Activated T-cell treated with anti-CD3 and anti-CD28 coated beads, Interleukin-2, amount 50 U/mL, for 24 hours (primary cell): ENCODE results near the gene IRF7.
A peak's percentile ranks its signal among the peaks of the same experiment; 100 is the strongest.
"Not testable (repeated sequence)": the region's sequence is repeated elsewhere in the genome, so short reads cannot be mapped to it uniquely, and the experiment has no call there.

Experiments used
- DNase-seq: peaks from one replicate; pipeline ENCODE4 v3.0.0-alpha.2; 2020
- H3K27ac Mint-ChIP-seq: 2 replicates; pipeline ENCODE4 v1.8.0; 2020; ENCODE audit warnings: mild to moderate bottlenecking, mixed read lengths
- H3K27me3 Mint-ChIP-seq: 2 replicates; pipeline ENCODE4 v1.8.0; 2020; ENCODE audit warnings: mixed read lengths
- H3K36me3 Mint-ChIP-seq: 2 replicates; pipeline ENCODE4 v1.8.0; 2020; ENCODE audit warnings: low read depth, mixed read lengths
- H3K4me1 Mint-ChIP-seq: 2 replicates; pipeline ENCODE4 v1.8.0; 2020; ENCODE audit warnings: low read depth, mixed read lengths
- H3K4me3 Mint-ChIP-seq: 2 replicates; pipeline ENCODE4 v1.8.0; 2020; ENCODE audit warnings: mild to moderate bottlenecking, moderate library complexity, mixed read lengths
- H3K9me3 Mint-ChIP-seq: 2 replicates; pipeline ENCODE4 v1.8.0; 2020; ENCODE audit warnings: mixed read lengths

The IRF7 gene

DNA sequence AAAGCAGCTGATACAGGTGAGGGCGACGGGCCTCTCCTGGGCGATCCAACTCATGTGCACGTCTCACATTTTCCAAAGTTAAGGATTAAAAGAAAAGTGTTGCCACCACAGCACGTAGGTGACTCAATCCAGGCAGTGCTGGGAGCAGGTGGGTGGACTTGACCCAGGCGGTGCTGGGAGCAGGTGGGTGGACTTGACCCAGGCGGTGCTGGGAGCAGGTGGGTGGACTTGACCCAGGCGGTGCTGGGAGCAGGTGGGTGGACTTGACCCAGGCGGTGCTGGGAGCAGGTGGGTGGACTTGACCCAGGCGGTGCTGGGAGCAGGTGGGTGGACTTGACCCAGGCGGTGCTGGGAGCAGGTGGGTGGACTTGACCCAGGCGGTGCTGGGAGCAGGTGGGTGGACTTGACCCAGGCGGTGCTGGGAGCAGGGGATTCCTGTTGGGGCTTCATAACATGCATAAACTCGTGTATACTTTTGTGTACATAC is 32.0 kb upstream of the IRF7 start:
- not testable (repeated sequence) for DNase-seq, H3K9me3 Mint-ChIP-seq, H3K27me3 Mint-ChIP-seq, H3K4me3 Mint-ChIP-seq, H3K4me1 Mint-ChIP-seq
- Mint-ChIP-seq H3K27ac (peak overlapping the region; percentile 64), H3K36me3 (peaks cover 60% of the 10 kb centered on the region)

DNA sequence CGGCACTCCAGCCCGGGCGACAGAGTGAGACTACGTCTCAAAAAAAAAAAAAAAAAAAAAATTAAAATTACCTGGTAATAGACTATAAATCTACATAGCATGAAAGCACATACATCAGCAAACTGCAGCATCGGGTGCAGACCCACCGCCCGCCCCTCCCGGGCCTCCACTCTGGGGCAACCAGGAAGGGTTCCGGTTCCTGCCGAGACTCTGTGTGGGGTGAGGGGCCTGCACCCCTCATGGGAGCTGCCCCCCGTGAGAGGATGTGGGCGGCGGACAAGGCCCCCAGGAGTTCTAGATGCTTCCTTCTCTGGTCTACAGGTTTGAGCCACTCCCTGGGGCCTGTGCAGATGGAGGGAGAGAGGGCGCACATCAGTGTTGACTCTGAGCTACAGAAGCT is 30.5 kb upstream of the IRF7 start:
- no peak for DNase-seq
- Mint-ChIP-seq H3K36me3 (peaks cover 49% of the 10 kb centered on the region), H3K4me3 (no peak overlapping the region), H3K27me3 (no peaks in the 10 kb centered on the region), H3K9me3 (no peaks in the 10 kb centered on the region), H3K27ac (no peak overlapping the region), H3K4me1 (peaks cover 2% of the 10 kb centered on the region)

DNA sequence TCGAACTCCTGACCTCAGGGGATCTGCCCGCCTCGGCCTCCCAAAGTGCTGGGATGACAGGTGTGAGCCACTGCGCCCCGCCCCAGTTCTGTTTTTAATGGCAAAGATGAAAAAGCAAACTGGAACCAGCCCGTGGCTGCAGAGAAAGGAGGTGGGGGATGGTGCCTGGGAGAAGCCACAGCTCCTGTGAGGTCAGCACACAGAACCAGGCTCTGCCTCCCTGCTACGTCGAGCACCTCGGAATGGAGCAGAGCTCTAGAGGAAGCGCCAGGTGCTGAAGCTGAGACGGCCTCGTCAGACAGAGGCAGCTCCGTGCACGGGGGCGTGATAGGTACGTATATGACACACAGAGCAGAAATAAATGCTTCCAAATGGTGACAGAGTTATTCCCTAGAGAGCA is 29.8 kb upstream of the IRF7 start:
- Mint-ChIP-seq H3K4me3 (no peak overlapping the region), H3K9me3 (no peaks in the 10 kb centered on the region), H3K27me3 (peaks cover under 1% of the 10 kb centered on the region), H3K36me3 (peaks cover 47% of the 10 kb centered on the region), H3K27ac (peak overlapping the region; percentile 23), H3K4me1 (peaks cover 2% of the 10 kb centered on the region)
- DNase-seq = no peak

DNA sequence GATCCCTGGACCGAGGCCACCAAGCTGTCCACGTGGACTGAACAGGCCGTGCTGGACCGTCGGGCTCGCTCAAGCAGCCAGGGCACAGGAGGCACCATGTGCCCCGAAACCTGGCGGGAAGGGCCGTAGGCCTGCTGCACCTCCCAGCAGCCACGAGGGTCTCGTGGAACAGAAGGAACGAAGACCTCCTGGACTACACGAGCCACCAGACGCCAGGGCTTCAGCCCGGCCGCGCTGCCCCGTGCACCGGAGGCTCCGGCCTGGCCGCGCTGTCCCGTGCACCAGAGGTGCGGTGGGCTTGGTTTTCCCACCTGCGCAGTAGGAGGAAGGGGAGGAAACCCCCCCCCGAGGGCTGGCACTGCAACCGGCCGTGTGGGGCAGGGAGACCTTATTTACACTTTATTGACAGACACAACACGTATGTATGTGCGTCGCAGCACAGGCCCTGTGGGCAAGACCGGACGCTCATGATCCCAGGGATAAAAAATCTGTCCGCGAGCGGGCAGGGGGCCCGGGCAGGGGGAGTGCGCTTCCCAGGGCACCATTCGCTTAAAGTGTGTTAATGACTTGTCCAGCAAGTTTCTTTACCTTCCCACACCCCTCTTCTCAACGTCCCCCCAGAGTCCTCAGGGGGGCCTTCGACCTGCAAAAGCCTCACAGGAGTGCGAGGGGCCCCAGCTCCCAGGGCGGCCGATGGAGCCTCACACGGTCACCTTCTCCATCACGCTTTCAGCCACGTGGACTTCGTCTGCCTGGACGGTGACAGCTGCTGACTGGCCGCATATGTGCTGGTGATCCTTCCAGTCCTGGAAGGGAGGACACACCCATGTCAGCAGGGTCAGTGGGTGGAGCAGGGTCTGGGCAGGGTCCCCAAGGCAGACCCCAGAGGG is 28.3 kb upstream of the IRF7 start:
- DNase-seq = no peak
- Mint-ChIP-seq H3K36me3 (peaks cover 37% of the 10 kb centered on the region), H3K27ac (no peak overlapping the region), H3K9me3 (no peaks in the 10 kb centered on the region), H3K27me3 (peaks cover 8% of the 10 kb centered on the region), H3K4me1 (peaks cover 5% of the 10 kb centered on the region), H3K4me3 (no peak overlapping the region)

DNA sequence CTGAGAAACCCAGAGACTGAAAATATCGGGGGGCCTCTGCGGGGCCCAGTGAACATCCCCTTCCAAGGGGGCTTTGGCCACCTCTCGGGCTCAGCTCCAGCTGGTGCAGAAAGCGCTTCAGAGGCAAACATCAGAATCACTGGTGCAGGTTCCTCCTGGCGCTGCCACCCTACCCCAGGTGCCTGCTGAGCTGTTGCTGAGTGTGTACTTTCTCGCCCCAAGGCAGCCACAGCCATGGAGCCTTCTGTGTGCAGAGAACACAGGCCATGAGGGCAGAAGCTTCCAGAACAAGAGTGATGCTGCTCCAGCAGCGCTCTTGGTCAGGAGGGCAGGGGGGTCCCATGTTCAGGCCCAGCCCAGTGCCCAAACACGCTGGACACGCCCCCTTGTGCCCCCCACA is 27.6 kb upstream of the IRF7 start:
- Mint-ChIP-seq H3K4me1 (peaks cover 10% of the 10 kb centered on the region), H3K4me3 (no peak overlapping the region), H3K27ac (no peak overlapping the region), H3K9me3 (no peaks in the 10 kb centered on the region), H3K27me3 (peaks cover 15% of the 10 kb centered on the region), H3K36me3 (peaks cover 31% of the 10 kb centered on the region)
- no peak for DNase-seq

DNA sequence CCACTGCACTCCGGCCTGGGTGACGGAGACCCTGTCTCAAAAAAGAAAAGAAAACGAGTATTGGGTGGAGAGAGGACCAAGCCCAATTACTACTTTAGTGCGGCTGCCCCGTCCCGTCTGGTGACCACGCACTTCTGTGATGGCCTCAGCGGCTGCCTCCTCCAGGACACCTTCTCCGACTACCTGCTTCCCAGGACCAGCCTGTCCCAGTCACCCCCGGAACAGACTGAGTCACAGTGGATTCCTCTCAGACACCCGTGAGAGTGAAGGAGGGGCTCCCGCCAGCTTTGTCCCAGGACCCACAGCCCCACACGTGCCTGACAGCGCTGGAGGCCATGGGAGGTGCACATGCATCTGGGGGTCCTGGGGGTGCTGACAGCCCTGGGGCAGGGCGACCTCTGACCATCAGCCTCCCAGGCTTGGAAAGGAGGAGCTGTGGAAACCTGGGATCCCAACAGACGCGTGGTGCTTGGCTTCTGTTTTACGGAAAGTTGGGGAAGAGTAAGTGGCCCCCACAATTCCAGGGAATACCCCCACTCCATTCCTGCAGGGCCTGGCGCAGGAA is 26.1 kb upstream of the IRF7 start:
- Mint-ChIP-seq H3K27me3 (peaks cover 27% of the 10 kb centered on the region), H3K4me3 (no peak overlapping the region), H3K4me1 (peaks cover 15% of the 10 kb centered on the region), H3K36me3 (peaks cover 26% of the 10 kb centered on the region), H3K27ac (no peak overlapping the region), H3K9me3 (no peaks in the 10 kb centered on the region)
- no peak for DNase-seq

DNA sequence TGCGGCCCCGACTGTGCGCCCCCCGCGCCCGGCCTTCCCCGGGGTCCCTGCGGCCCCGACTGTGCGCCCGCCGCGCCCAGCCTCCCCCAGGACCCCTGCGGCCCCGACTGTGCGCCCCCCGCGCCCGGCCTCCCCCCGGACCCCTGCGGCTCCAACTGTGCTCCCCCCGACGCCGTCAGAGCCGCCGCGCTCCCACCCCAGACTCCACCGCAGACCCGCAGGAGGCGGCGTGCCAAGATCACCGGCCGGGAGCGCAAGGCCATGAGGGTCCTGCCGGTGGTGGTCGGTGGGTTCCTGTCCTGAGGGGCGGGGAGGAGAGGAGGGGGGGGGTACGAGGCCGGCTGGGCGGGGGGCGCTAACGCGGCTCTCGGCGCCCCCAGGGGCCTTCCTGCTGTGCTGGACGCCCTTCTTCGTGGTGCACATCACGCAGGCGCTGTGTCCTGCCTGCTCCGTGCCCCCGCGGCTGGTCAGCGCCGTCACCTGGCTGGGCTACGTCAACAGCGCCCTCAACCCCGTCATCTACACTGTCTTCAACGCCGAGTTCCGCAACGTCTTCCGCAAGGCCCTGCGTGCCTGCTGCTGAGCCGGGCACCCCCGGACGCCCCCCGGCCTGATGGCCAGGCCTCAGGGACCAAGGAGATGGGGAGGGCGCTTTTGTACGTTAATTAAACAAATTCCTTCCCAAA is 24.4 kb upstream of the IRF7 start:
- Mint-ChIP-seq H3K4me1 (peaks cover 19% of the 10 kb centered on the region), H3K4me3 (peak overlapping the region; percentile 4), H3K36me3 (peaks cover 13% of the 10 kb centered on the region), H3K27me3 (peaks cover 42% of the 10 kb centered on the region), H3K27ac (peak overlapping the region; percentile 69), H3K9me3 (no peaks in the 10 kb centered on the region)
- no peak for DNase-seq

DNA sequence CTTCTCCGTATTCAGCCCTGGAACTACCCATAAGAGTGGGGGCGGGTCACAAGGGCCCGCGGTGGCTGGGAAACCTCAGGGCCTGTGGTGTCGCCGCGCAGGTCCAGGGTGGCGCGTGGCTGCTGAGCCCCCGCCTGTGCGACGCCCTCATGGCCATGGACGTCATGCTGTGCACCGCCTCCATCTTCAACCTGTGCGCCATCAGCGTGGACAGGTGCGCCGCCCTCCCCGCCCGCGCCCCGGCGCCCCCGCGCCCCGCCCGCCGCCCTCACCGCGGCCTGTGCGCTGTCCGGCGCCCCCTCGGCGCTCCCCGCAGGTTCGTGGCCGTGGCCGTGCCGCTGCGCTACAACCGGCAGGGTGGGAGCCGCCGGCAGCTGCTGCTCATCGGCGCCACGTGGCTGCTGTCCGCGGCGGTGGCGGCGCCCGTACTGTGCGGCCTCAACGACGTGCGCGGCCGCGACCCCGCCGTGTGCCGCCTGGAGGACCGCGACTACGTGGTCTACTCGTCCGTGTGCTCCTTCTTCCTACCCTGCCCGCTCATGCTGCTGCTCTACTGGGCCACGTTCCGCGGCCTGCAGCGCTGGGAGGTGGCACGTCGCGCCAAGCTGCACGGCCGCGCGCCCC is 23.7 kb upstream of the IRF7 start:
- Mint-ChIP-seq H3K36me3 (peaks cover 8% of the 10 kb centered on the region), H3K4me3 (no peak overlapping the region), H3K4me1 (peaks cover 19% of the 10 kb centered on the region), H3K9me3 (no peaks in the 10 kb centered on the region), H3K27ac (no peak overlapping the region), H3K27me3 (peaks cover 48% of the 10 kb centered on the region)
- DNase-seq = no peak

DNA sequence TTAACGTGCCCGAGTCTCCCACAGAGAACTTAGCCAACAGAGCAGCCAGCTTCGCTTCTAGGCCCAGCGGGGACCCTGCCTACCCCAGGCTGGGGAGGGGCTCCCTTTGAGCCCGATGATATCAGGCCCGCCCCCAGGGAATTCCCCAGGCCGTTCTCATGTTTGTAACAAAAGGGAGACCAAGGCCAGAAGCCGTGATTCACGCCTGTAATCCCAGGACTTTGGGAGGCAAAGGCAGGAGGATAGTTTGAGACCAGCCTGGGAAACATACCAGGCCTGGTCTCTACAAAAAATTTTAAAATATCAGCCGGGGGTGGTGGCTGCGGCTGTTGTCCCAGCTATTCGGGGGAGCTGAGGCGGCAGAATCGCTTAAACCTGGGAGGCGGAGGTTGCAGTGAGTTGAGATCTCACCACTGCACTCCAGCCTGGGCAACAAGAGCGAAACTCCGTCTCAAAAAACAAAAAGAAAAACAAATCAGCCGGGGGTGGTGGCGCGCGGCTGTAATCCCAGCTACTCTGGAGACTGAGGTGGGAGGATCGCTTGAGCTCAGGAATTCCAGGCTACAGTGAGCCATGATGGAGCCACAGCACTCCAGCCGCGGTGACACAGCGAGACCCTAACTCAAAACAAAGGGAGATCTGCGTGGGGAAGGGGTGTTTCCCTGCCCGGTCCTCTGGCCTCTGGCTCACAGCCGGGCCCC is 23.0 kb upstream of the IRF7 start:
- Mint-ChIP-seq H3K27me3 (peaks cover 49% of the 10 kb centered on the region), H3K9me3 (no peaks in the 10 kb centered on the region), H3K4me1 (peaks cover 19% of the 10 kb centered on the region), H3K36me3 (peaks cover 3% of the 10 kb centered on the region), H3K27ac (no peak overlapping the region), H3K4me3 (no peak overlapping the region)
- DNase-seq = no peak

DNA sequence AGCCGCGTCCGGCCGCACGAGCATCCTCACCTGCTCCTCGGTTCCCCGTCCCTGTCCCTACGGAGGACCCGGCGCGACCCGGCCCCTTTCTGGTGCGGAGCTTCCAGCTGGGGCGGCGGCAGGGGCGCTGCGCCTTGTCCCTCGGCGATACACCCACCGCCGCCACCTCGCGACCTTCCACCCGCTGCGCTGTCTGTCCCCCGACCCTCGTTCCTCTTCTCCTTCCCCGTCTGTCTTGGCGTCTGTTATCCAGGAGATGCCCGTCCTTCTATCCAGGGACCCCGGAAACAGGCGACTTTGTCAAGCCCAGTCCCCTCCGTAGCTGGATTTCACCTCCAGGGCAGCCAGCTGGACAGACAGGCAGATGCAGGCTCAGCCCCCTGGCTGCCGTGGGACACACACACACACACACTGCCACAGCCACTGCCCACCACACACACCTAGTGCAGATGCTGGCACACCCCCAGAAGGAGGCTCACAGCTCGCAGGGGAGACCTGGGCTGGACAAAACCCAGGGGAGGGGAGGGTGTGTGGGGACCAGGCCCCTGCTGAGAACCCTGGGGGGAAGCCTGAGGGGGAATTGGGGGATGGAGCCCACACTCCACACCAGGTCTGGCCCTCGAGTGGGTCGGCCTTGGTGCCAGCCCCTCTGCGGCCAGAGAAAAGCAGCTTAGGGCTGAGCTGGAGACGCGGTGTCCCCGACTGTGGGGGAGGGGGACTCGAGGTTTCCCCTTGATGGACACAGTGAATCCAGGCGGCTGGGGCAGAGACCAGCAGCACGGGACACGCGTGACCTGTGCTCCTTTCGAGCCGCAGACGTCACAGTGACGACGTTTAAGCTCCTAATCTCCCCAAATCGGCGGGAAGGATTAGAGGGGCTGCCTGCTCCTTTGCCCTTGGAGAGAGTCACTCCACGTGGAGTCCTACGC is 22.1 kb upstream of the IRF7 start:
- peaks cover 19% of the 10 kb centered on the region for H3K4me1 Mint-ChIP-seq
- peak overlapping the region; percentile 29 for H3K4me3 Mint-ChIP-seq
- peak overlapping the region; percentile 66 for H3K27ac Mint-ChIP-seq
- H3K27me3 Mint-ChIP-seq = peaks cover 49% of the 10 kb centered on the region
- peaks cover 3% of the 10 kb centered on the region for H3K36me3 Mint-ChIP-seq
- no peak for DNase-seq
- H3K9me3 Mint-ChIP-seq = no peaks in the 10 kb centered on the region

DNA sequence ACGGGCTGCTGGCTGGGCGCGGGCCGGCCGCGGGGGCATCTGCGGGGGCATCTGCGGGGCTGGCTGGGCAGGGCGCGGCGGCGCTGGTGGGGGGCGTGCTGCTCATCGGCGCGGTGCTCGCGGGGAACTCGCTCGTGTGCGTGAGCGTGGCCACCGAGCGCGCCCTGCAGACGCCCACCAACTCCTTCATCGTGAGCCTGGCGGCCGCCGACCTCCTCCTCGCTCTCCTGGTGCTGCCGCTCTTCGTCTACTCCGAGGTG is 21.5 kb upstream of the IRF7 start:
- DNase-seq = no peak
- Mint-ChIP-seq H3K9me3 (no peaks in the 10 kb centered on the region), H3K36me3 (peaks cover 3% of the 10 kb centered on the region), H3K4me1 (peaks cover 19% of the 10 kb centered on the region), H3K4me3 (peak overlapping the region; percentile 29), H3K27ac (no peak overlapping the region), H3K27me3 (peaks cover 49% of the 10 kb centered on the region)

DNA sequence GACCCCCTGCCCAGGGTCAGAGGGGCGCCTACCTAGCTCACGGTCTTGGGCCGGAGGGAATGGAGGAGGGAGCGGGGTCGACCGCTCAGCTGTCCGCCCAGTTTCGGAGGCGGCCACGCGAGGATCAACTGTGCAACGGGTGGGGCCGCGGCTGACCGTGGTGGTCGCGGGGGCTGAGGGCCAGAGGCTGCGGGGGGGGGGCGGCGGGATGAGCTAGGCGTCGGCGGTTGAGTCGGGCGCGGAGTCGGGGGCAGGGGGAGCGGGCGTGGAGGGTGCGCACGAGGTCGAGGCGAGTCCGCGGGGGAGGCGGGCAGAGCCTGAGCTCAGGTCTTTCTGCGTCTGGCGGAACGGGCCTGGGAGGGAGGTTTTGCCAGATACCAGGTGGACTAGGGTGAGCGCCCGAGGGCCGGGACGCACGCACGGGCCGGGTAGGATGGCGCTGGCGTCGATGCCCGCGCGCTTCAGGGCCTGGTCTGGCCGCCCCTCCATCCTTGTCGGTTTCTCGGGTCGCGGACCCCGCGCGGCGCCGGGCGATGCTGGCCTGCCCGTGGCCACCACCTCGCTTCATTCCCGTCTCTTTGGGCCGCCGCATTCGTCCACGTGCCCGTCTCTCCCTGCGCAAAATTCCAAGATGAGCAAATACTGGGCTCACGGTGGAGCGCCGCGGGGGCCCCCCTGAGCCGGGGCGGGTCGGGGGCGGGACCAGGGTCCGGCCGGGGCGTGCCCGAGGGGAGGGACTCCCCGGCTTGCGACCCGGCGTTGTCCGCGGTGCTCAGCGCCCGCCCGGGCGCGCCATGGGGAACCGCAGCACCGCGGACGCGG is 21.0 kb upstream of the IRF7 start, which contains the start of gene DRD4:
Gene DRD4, plus strand, starts transcription at position 759 of the 822 bp plus-strand sequence. Its CDS starts 36 bp downstream, at position 795.
- Mint-ChIP-seq H3K36me3 (peaks cover under 1% of the 10 kb centered on the region), H3K4me1 (peaks cover 19% of the 10 kb centered on the region), H3K27me3 (peaks cover 49% of the 10 kb centered on the region), H3K27ac (peak within 1 kb of the TSS; percentile 66), H3K4me3 (peak within 1 kb of the TSS; percentile 29), H3K9me3 (no peaks in the 10 kb centered on the region)
- no peak for DNase-seq
